ENCODE results near the gene TOB1. TPM values are rescaled to one million over a fixed set of nuclear protein-coding genes. Genes with fewer than 3 reads are reported as not detected.

The TOB1 gene
- total and polyA plus RNA-seq, 2 of the 4 experiments (the other 2 are of a cell fraction) = 4.3 to 9.0 TPM

- no peaks in the 10 kb centered on the region for H3K79me1 ChIP-seq (ENCODE audit: low read depth in 1 of 2, low read length in 2 of 2)
- H4K91ac ChIP-seq (ENCODE audit: insufficient read depth, low read depth, low read length) = no peak overlapping the region
- H3K56ac ChIP-seq (ENCODE audit: extremely low read depth, insufficient read depth, low read length) = no peak overlapping the region
- H3K9me3 ChIP-seq (ENCODE audit: control insufficient read depth, insufficient read depth, low read length) = no peaks in the 10 kb centered on the region
- no peaks in the 10 kb centered on the region for H3K9me1 ChIP-seq (ENCODE audit: insufficient read depth, low read length)
- H3K18ac ChIP-seq (ENCODE audit: low read depth, low read length) = no peak overlapping the region
- TF ChIP-seq, protein P1, sequence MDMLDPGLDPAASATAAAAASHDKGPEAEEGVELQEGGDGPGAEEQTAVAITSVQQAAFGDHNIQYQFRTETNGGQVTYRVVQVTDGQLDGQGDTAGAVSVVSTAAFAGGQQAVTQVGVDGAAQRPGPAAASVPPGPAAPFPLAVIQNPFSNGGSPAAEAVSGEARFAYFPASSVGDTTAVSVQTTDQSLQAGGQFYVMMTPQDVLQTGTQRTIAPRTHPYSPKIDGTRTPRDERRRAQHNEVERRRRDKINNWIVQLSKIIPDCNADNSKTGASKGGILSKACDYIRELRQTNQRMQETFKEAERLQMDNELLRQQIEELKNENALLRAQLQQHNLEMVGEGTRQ (IDR thresholded peaks at IDR 0.05; ENCODE audit: low read depth, low read length) = no peak
- TF ChIP-seq POLR2A (IDR thresholded peaks at IDR 0.05; ENCODE audit: low read depth, low read length) (no peak), CEBPB (IDR thresholded peaks at IDR 0.05; ENCODE audit: low read depth, low read length) (no peak)
- no peak overlapping the region for H2BK5ac ChIP-seq (ENCODE audit: low read depth, low read length, poor library complexity, severe bottlenecking)
- H3K27me3 ChIP-seq (ENCODE audit: control insufficient read depth, insufficient read depth, low read length) = peaks cover 3% of the 10 kb centered on the region; the same call in 1 of the 2 replicates
- H2AK5ac ChIP-seq (ENCODE audit: low read depth, low read length) = no peak overlapping the region
- H4K8ac ChIP-seq (ENCODE audit: low read depth in 2 of 2, low read length in 2 of 2) = no peak overlapping the region
- H4K20me1 ChIP-seq (ENCODE audit: insufficient read depth, low read length) = no peaks in the 10 kb centered on the region
- 83% methylated on average over 10 of the region's 29 CpGs; no CpG with 5 or more reads in 1 of the 2 experiments for WGBS, 2 experiments (ENCODE audit: extremely low coverage in 2 of 2, insufficient read length in 1 of 2)
- no peak overlapping the region for H3K4me2 ChIP-seq (ENCODE audit: low read depth, low read length)
- ChIA-PET CTCF (no interaction called here), POLR2A (ENCODE audit: unreplicated experiment) (no interaction called here)
- H3K9ac ChIP-seq (ENCODE audit: low read depth, low read length) = no peak overlapping the region
- no peak overlapping the region for H3K27ac ChIP-seq (ENCODE audit: insufficient read depth, low read length)
- H3K4ac ChIP-seq (ENCODE audit: low read depth, low read length) = no peak overlapping the region
- H2BK20ac ChIP-seq (ENCODE audit: low read depth, low read length) = no peak overlapping the region
- H2BK15ac ChIP-seq (ENCODE audit: low read depth, low read length) = no peak overlapping the region
- H2AK9ac ChIP-seq (replicated peaks; ENCODE audit: low read depth, low read length, poor library complexity) = no peak overlapping the region
- in situ Hi-C loops (cut with MboI; ENCODE audit: low sequenced_read_pairs) (loop anchor here (5.0 kb wide), 2 partner anchors 52 to 292 kb away; partner anchors contain the start of gene SPATA20), intact Hi-C loops (cut with micrococcal nuclease) (loop anchor here (5.0 kb wide), 1 partner anchor 357 kb away; no protein-coding TSS in a partner anchor), dilution Hi-C loops (cut with HindIII; ENCODE audit: low sequenced_read_pairs, unreplicated experiment) (no loop called here)
- H3K23ac ChIP-seq (ENCODE audit: low read depth, low read length) = no peak overlapping the region
- no peak overlapping the region for H2BK120ac ChIP-seq (ENCODE audit: low read depth, low read length)
- H4K5ac ChIP-seq (ENCODE audit: low read depth, low read length) = no peak overlapping the region
- no peaks in the 10 kb centered on the region; the same call in 1 of the 2 replicates for H3K4me1 ChIP-seq (ENCODE audit: control insufficient read depth, insufficient read depth, low read length)
- H3K36me3 ChIP-seq (ENCODE audit: control insufficient read depth, insufficient read depth, low read length) = no peaks in the 10 kb centered on the region
- DNase-seq (no peak), ATAC-seq (ENCODE audit: low read depth) (no peak)
- no TSS peak for BruUV-seq (replicated peaks)
- H2AFZ ChIP-seq (replicated peaks; ENCODE audit: low read length, poor library complexity) = no peak overlapping the region
- H3K4me3 ChIP-seq (ENCODE audit: insufficient read depth, low read depth, low read length) = no peak overlapping the region
- no peak overlapping the region for H3K14ac ChIP-seq (replicated peaks; ENCODE audit: low read depth, low read length)
Observed at GRCh38 chr17:50839591-50840310, 26.4 kb downstream of the TOB1 start.
